Tibial artery (tissue), 4 donors: ENCODE results near the gene ANKRD44.
"Not testable (repeated sequence)": the region's sequence is repeated elsewhere in the genome, so short reads cannot be mapped to it uniquely, and the experiment has no call there.

Source experiments
- DNase-seq, 2 donors: peaks; one replicate each; pipeline ENCODE4 v3.0.0-alpha.2; 2019
- H3K27ac ChIP-seq, 2 donors: fragments of 200-600 bp; sonication (generic) in 1 of 2; 1 replicate in 1 of 2; 2 replicates in 1 of 2; pipeline ENCODE4 v1.5.1; 2018 to 2019; ENCODE audit warnings: mild to moderate bottlenecking in 1 of 2
- H3K27me3 ChIP-seq, 2 donors: fragments of 200-600 bp; sonication (generic) in 1 of 2; one replicate each; pipeline versions ENCODE4 v1.5.1 to v1.6.0; 2016 to 2019
- H3K36me3 ChIP-seq, 3 donors: fragments of 200-600 bp; sonication (generic) in 2 of 3; one replicate each; pipeline ENCODE4 v1.5.1; 2016 to 2019; ENCODE audit warnings: mild to moderate bottlenecking in 2 of 3
- H3K4me1 ChIP-seq, 4 donors: fragments of 200-600 bp; sonication (generic) in 2 of 4; 1 replicate in 3 of 4; 2 replicates in 1 of 4; pipeline ENCODE4 v1.5.1; 2016 to 2019
- H3K4me3 ChIP-seq, 2 donors: fragments of 200-600 bp; sonication (generic) in 1 of 2; 1 replicate in 1 of 2; 2 replicates in 1 of 2; pipeline ENCODE4 v1.5.1; 2018 to 2019; ENCODE audit warnings: mild to moderate bottlenecking in 2 of 2
- H3K9me3 ChIP-seq, 3 donors: fragments of 200-600 bp; sonication (generic) in 1 of 3; one replicate each; pipeline ENCODE4 v1.5.1; 2016 to 2019
- CTCF ChIP-seq, 2 experiments: fragments of 200-600 bp in 1 of 2; fragments of 450-650 bp in 1 of 2; IDR thresholded peaks; one replicate each; pipeline ENCODE4 v1.5.1; 2017 to 2019; ENCODE audit warnings: antibody characterized with exemption in 2 of 2, mild to moderate bottlenecking in 1 of 2, moderate library complexity in 1 of 2
- intact Hi-C: fragments of 100-400 bp; cut with DNase I; formaldehyde crosslinking; loops from one replicate; pipeline ENCODE4 v1.15.0; 2023; ENCODE audit warnings: low total_unique reads

ANKRD44 gene

GRCh38 chr2:197241153-197241552 lies 69.4 kb downstream of the ANKRD44 start:
- no peak overlapping the region for H3K27ac ChIP-seq
- H3K36me3 ChIP-seq: no peaks in the 10 kb centered on the region
- DNase-seq: no peak
- no peak for TF ChIP-seq CTCF (IDR thresholded peaks at IDR 0.05)
- H3K4me3 ChIP-seq: no peak overlapping the region
- intact Hi-C loops: no loop called here
- H3K4me1 ChIP-seq: peaks cover 0 to 26% (median 6%) of the 10 kb centered on the region in 4 donors
- H3K27me3 ChIP-seq: no peaks in the 10 kb centered on the region
- no peaks in the 10 kb centered on the region for H3K9me3 ChIP-seq

- intact Hi-C loops: no loop called here
- Histone ChIP-seq H3K36me3 (no peaks in the 10 kb centered on the region), H3K4me1 (peaks cover 0 to 26% (median 6%) of the 10 kb centered on the region in 4 donors), H3K4me3 (no peak overlapping the region), H3K27ac (no peak overlapping the region), H3K9me3 (no peaks in the 10 kb centered on the region), H3K27me3 (no peaks in the 10 kb centered on the region)
- DNase-seq: no peak
- no peak for TF ChIP-seq CTCF (IDR thresholded peaks at IDR 0.05)
Measured at GRCh38 chr2:197240421-197241041, 70.0 kb downstream of the ANKRD44 start.

GRCh38 chr2:197240018-197240417 lies 70.6 kb downstream of the ANKRD44 start:
- intact Hi-C loops, H3K9me3 ChIP-seq, DNase-seq, H3K27me3 ChIP-seq, H3K4me3 ChIP-seq, H3K27ac ChIP-seq, H3K36me3 ChIP-seq: not testable (repeated sequence)
- H3K4me1 ChIP-seq: peaks cover 0 to 26% (median 6%) of the 10 kb centered on the region in 4 donors

GRCh38 chr2:197239434-197239833 lies 71.1 kb downstream of the ANKRD44 start:
- no peak for TF ChIP-seq CTCF (IDR thresholded peaks at IDR 0.05)
- DNase-seq: no peak
- Histone ChIP-seq H3K9me3 (no peaks in the 10 kb centered on the region), H3K36me3 (no peaks in the 10 kb centered on the region), H3K4me3 (no peak overlapping the region), H3K4me1 (peaks cover 0 to 26% (median 6%) of the 10 kb centered on the region in 4 donors), H3K27ac (no peak overlapping the region), H3K27me3 (no peaks in the 10 kb centered on the region)
- intact Hi-C loops: loop anchor here (10.0 kb wide), 1 partner anchor 795 kb away; no protein-coding TSS in a partner anchor

- no peak for DNase-seq
Measured at GRCh38 chr2:197238043-197238365, 72.6 kb downstream of the ANKRD44 start.

More at GRCh38 chr2:197238043-197238365, 72.6 kb downstream of the ANKRD44 start:
- Histone ChIP-seq H3K4me1 (peaks cover 0 to 29% (median 6%) of the 10 kb centered on the region in 4 donors), H3K27ac (no peak overlapping the region), H3K9me3 (no peaks in the 10 kb centered on the region), H3K27me3 (no peaks in the 10 kb centered on the region), H3K4me3 (no peak overlapping the region), H3K36me3 (no peaks in the 10 kb centered on the region)
- intact Hi-C loops: loop anchor here (10.0 kb wide), 1 partner anchor 793 kb away; no protein-coding TSS in a partner anchor
- no peak for TF ChIP-seq CTCF (IDR thresholded peaks at IDR 0.05)
